MG63 (cell line): ENCODE data around the gene BNC2. TPM values are rescaled to one million over a fixed set of nuclear protein-coding genes. Genes with fewer than 3 reads are reported as not detected.

Source experiments
- DNase-seq: peaks from one replicate; pipeline ENCODE4 v3.0.0-alpha.2; 2020
- H3K27me3 ChIP-seq: fragments of 250-450 bp; sonication (Bioruptor Pico); 2 replicates; pipeline ENCODE4 v1.5.1; 2020; ENCODE audit warnings: mild to moderate bottlenecking, moderate library complexity
- H3K36me3 ChIP-seq: fragments of 250-450 bp; sonication (Bioruptor Pico); 2 replicates; pipeline ENCODE4 v1.5.1; 2020; ENCODE audit warnings: mild to moderate bottlenecking, moderate library complexity
- H3K4me3 ChIP-seq: fragments of 250-450 bp; sonication (Bioruptor Pico); 2 replicates; pipeline ENCODE4 v1.5.1; 2020; ENCODE audit warnings: mild to moderate bottlenecking, moderate library complexity
- H3K9me3 ChIP-seq: fragments of 250-450 bp; sonication (Bioruptor Pico); 2 replicates; pipeline ENCODE4 v1.5.1; 2020; ENCODE audit warnings: mild to moderate bottlenecking, moderate library complexity
- total RNA-seq: library from RNA; depleted of rRNA; stranded (reverse); fragments of >200 nt; shearing (Covaris generic); gene quantifications from 2 replicates; pipeline ENCODE4 v1.2.3, GENCODE V29; 2014; ENCODE audit warnings: low replicate concordance

BNC2 gene
- total RNA-seq, 1 experiment from 2014 or later = 38.8 TPM

GRCh38 chr9:16530669-16531642 lies 339.5 kb downstream of the BNC2 start:
- Histone ChIP-seq H3K9me3 (no peaks in the 10 kb centered on the region), H3K27me3 (no peaks in the 10 kb centered on the region), H3K4me3 (no peak overlapping the region), H3K36me3 (no peaks in the 10 kb centered on the region)
- no peak for DNase-seq

DNA sequence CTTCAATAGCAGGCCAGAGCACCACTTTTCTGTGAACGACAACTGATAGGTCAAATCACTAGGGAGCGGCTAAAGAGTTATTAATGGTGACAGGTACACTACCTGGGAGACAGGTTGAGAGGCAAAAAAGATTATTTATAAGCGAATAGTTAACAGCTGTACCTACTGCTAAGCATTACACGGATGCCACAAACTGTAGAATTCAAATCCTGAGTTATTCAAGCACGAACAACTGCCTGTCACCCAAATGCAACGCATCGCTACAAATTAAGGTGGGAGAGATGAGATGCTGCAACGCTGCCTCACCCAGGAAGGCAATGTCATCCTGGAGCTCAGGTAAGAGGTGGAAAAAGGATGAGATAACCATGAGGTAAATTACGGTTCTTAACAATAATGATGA lies 342.9 kb downstream of the BNC2 start:
- no peak overlapping the region for H3K4me3 ChIP-seq
- no peaks in the 10 kb centered on the region for H3K36me3 ChIP-seq
- DNase-seq = no peak

DNA sequence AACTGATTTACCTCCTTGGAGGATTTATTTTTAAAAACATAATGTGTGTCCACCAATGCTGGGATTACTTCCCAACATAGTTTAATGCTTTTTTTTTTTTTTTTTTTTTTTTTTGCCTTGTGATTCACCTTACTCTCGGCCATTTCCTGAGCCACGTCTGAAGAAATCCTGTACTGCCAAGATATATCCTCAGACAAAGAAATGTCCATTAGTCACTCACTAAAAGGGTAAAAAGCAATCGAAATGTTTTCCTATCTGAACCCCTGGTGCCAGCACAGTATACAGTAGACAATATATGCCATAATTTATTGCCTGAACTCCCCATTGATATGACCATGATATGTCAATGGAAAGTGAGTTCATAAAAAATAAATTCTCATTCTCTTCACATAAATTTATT lies 344.1 kb downstream of the BNC2 start:
- H3K4me3 ChIP-seq = no peak overlapping the region
- no peaks in the 10 kb centered on the region for H3K36me3 ChIP-seq
- H3K27me3 ChIP-seq = no peaks in the 10 kb centered on the region
- no peaks in the 10 kb centered on the region for H3K9me3 ChIP-seq
- DNase-seq = peak; percentile 43

More for the DNA sequence above, 342.9 kb downstream of the BNC2 start:
- Histone ChIP-seq H3K27me3 (no peaks in the 10 kb centered on the region), H3K9me3 (no peaks in the 10 kb centered on the region)

- Histone ChIP-seq H3K36me3 (no peaks in the 10 kb centered on the region), H3K4me3 (no peak overlapping the region), H3K27me3 (no peaks in the 10 kb centered on the region), H3K9me3 (no peaks in the 10 kb centered on the region)
- DNase-seq = no peak
These were observed 345.6 kb downstream of the BNC2 start for GRCh38 chr9:16524823-16525222.

DNA sequence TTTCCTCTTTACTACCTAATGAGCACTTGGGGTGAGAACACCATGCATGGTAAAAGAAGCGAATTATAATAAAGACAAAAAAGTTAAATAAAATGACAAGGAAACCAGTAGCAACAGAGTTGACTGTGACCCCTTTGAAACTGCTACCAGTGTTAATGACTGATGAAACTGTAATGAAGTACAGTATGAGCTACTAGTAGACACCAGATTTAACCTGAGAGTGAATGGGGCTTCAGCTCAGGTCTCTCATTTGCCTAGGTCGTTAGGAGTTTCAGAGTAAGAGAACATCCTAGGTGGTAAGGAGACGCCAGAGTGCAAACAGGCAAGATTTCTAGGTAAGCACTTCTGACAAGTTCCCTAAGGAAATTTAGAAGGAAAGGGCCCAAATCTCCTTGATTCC lies 346.4 kb downstream of the BNC2 start:
- Histone ChIP-seq H3K36me3 (no peaks in the 10 kb centered on the region), H3K4me3 (no peak overlapping the region), H3K27me3 (no peaks in the 10 kb centered on the region), H3K9me3 (no peaks in the 10 kb centered on the region)
- no peak for DNase-seq

GRCh38 chr9:16521868-16522411 lies 348.5 kb downstream of the BNC2 start:
- Histone ChIP-seq H3K27me3 (no peaks in the 10 kb centered on the region), H3K4me3 (no peak overlapping the region), H3K36me3 (no peaks in the 10 kb centered on the region), H3K9me3 (no peaks in the 10 kb centered on the region)
- DNase-seq = peak; percentile 71

- H3K9me3 ChIP-seq = no peaks in the 10 kb centered on the region
- no peak for DNase-seq
These were observed 351.5 kb downstream of the BNC2 start for GRCh38 chr9:16519001-16519400.

DNA sequence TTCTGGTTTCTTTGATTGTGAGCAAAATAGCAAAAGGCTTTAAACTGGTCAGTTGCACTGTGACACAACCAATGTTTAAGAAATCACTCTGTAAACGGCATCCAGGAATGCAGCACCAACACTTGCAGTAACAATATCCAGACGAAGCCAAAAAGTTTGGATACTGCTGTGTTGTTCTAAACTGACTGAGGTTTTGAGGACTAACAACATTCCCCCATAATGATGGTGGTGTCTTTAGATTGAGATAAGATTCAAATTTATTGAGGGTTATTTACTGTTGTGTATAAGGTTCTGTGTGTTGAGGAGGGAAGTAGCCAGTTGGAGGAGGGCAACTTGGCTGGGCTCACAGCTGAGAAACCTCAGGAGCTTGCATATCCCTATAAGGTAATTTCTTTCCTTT lies 353.6 kb downstream of the BNC2 start:
- H3K27me3 ChIP-seq = no peaks in the 10 kb centered on the region
- peak; percentile 30 for DNase-seq
- H3K4me3 ChIP-seq = no peak overlapping the region
- no peaks in the 10 kb centered on the region for H3K9me3 ChIP-seq
- no peaks in the 10 kb centered on the region for H3K36me3 ChIP-seq

More at GRCh38 chr9:16519001-16519400, 351.5 kb downstream of the BNC2 start:
- Histone ChIP-seq H3K27me3 (no peaks in the 10 kb centered on the region), H3K36me3 (no peaks in the 10 kb centered on the region), H3K4me3 (no peak overlapping the region)

DNA sequence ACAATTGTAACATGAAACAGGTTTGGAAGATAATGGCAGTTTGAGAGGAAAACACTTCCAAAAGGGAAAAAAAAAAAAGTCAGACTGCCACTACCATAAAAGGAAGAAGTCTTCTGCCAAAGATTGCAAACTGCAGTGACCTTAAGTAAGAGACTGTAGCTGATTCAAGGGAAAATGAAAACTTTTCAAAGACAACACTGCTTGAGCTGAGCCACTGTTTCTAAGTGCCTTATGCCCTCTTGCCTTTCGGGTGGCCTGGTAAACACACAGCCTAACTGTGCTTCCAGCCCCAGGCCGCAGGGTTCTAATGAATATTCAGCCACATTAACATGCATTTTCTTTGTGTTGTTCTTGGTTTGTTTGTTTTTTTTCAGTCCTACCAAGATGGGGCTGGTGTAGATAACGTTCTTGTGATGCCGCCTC lies 354.6 kb downstream of the BNC2 start:
- Histone ChIP-seq H3K36me3 (no peaks in the 10 kb centered on the region), H3K4me3 (no peak overlapping the region), H3K27me3 (no peaks in the 10 kb centered on the region), H3K9me3 (no peaks in the 10 kb centered on the region)
- no peak for DNase-seq

DNA sequence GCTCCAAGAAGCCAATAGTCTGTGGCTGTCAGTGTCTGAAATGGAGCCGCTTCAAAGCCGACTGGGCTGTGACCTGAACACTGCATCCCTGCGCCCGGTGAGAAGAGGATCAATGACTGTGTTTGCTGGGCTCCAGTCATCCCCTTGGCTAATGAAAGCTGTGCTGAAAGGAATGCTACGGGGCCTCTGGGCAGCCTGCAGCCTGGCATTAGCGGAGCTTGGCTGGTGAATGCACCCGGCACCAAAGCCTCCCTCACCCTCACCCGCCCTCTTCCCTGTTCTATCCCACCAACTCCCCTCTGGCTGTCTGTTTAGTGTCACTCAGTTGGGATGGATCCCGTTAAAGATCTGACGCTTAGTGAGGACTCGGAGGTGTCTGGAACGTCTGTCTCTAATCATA lies 355.3 kb downstream of the BNC2 start:
- H3K27me3 ChIP-seq = no peaks in the 10 kb centered on the region
- DNase-seq = peak; percentile 70
- no peaks in the 10 kb centered on the region for H3K36me3 ChIP-seq
- no peak overlapping the region for H3K4me3 ChIP-seq
- no peaks in the 10 kb centered on the region for H3K9me3 ChIP-seq

DNA sequence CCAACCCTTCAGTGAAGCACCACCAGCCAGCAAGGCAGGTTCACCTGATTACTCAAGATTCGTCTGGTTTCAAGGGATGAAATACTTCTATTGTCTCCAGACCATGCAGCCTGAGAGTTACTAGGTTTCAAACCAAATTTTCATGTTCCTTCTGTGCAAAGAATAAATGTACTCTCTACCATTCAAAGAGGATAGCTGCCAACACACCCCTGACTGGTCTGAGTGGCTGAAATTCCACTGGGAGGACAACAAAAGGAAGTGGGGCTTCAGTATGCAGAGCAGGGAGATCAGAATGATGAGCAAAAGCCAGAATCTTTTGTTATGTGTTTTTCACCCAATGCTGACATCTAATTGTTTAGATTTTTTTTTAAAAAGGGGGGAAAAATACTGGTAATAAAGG lies 356.3 kb downstream of the BNC2 start:
- H3K27me3 ChIP-seq = no peaks in the 10 kb centered on the region
- no peak overlapping the region for H3K4me3 ChIP-seq
- no peaks in the 10 kb centered on the region for H3K36me3 ChIP-seq
- no peaks in the 10 kb centered on the region for H3K9me3 ChIP-seq
- no peak for DNase-seq

GRCh38 chr9:16512281-16512680 lies 358.2 kb downstream of the BNC2 start:
- H3K9me3 ChIP-seq = no peaks in the 10 kb centered on the region
- H3K27me3 ChIP-seq = no peaks in the 10 kb centered on the region
- no peak overlapping the region for H3K4me3 ChIP-seq
- H3K36me3 ChIP-seq = peaks cover 11% of the 10 kb centered on the region
- DNase-seq = no peak

GRCh38 chr9:16510482-16510881 lies 360.0 kb downstream of the BNC2 start:
- H3K36me3 ChIP-seq = peaks cover 27% of the 10 kb centered on the region
- no peaks in the 10 kb centered on the region for H3K27me3 ChIP-seq
- DNase-seq = no peak

DNA sequence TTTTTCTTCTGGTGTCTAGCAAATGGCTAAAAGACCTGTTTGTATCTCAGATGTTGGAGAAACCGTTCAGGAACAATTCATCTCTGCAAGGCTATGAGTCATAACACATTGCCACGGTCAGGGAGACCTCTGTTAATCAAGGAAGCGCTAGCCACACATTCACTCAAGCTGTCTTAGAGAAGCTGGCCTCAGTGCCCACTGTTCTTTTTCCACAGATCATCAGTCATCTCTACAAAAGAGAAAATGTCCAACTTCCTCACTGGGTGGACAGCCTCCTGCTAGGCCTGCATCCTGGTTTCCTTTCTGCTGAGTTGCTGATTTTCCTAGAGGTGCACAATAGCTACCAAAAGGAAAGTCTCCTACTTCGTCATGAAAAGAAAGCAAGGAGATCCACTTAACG lies 360.5 kb downstream of the BNC2 start:
- no peak for DNase-seq
- H3K4me3 ChIP-seq = no peak overlapping the region
- peaks cover 32% of the 10 kb centered on the region for H3K36me3 ChIP-seq
- H3K27me3 ChIP-seq = no peaks in the 10 kb centered on the region
- no peaks in the 10 kb centered on the region for H3K9me3 ChIP-seq

More at GRCh38 chr9:16510482-16510881, 360.0 kb downstream of the BNC2 start:
- H3K9me3 ChIP-seq = no peaks in the 10 kb centered on the region
- H3K4me3 ChIP-seq = no peak overlapping the region

- peaks cover 80% of the 10 kb centered on the region for H3K36me3 ChIP-seq
- no peaks in the 10 kb centered on the region for H3K9me3 ChIP-seq
- DNase-seq = peak; percentile 85
- no peaks in the 10 kb centered on the region for H3K27me3 ChIP-seq
- H3K4me3 ChIP-seq = no peak overlapping the region
These were observed 365.3 kb downstream of the BNC2 start for GRCh38 chr9:16505199-16505598.

DNA sequence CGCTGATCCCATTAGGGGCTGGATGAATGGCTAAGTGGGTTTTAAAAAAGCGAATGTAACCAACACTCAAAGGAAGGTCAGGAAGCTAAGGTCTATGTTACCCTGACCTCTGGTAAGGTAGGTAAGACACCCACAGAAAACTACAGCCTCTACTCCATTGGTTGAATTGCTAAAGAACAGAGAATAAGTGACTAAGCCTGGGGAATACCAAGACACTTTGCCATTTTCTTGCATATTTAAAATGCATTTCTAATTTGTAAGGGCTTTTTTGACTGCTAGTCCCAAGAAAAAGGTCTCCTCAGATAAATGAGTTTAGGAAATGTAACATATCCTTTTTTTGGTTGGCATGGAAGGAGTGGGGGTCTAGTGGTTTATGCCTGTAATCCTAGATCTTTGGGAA lies 368.7 kb downstream of the BNC2 start:
- Histone ChIP-seq H3K36me3 (peaks cover 91% of the 10 kb centered on the region), H3K4me3 (no peak overlapping the region), H3K9me3 (no peaks in the 10 kb centered on the region), H3K27me3 (no peaks in the 10 kb centered on the region)
- no peak for DNase-seq

- no peaks in the 10 kb centered on the region for H3K27me3 ChIP-seq
- no peaks in the 10 kb centered on the region for H3K9me3 ChIP-seq
- peaks cover 93% of the 10 kb centered on the region for H3K36me3 ChIP-seq
- no peak for DNase-seq
- no peak overlapping the region for H3K4me3 ChIP-seq
These were observed 369.3 kb downstream of the BNC2 start for GRCh38 chr9:16501141-16501540.

- Histone ChIP-seq H3K27me3 (no peaks in the 10 kb centered on the region), H3K36me3 (peaks cover 92% of the 10 kb centered on the region), H3K9me3 (no peaks in the 10 kb centered on the region), H3K4me3 (no peak overlapping the region)
- DNase-seq = no peak
These were observed 370.1 kb downstream of the BNC2 start for GRCh38 chr9:16500386-16500785.
